Activated CD4-positive, alpha-beta memory T cell treated with anti-CD3 and anti-CD28 coated beads, Interleukin-2, amount 10 ng/mL, durations not matched to agents 7 days and 5 days (primary cell): ENCODE data around the gene MYRIP. TPM values are rescaled to one million over a fixed set of nuclear protein-coding genes. Genes with fewer than 3 reads are reported as not detected.
A peak's percentile ranks its signal among the peaks of the same experiment; 100 is the strongest.
"Not testable (repeated sequence)": the region's sequence is repeated elsewhere in the genome, so short reads cannot be mapped to it uniquely, and the experiment has no call there.

ENCODE experiments used
- CTCF ChIA-PET: fragments of 350-600 bp; sonication (Branson Sonifier 250); formaldehyde crosslinking; loops from one replicate; lab custom pipeline; 2021; ENCODE audit warnings: antibody characterized with exemption, inconsistent platforms; lab: Charles Lee
- POLR2A ChIA-PET: fragments of 350-600 bp; sonication (Branson Sonifier 250); formaldehyde crosslinking; loops from one replicate; lab custom pipeline; 2021; ENCODE audit warnings: antibody characterized with exemption; lab: Charles Lee
- DNase-seq: peaks from one replicate; pipeline ENCODE4 v3.0.0-alpha.2; 2020
- H3K27ac Mint-ChIP-seq: one replicate; pipeline ENCODE4 v1.8.0; 2021; ENCODE audit warnings: mild to moderate bottlenecking, mixed read lengths
- H3K27me3 Mint-ChIP-seq: one replicate; pipeline ENCODE4 v1.8.0; 2021; ENCODE audit warnings: mixed read lengths
- H3K36me3 Mint-ChIP-seq: one replicate; pipeline ENCODE4 v1.8.0; 2021; ENCODE audit warnings: low read depth, mixed read lengths
- H3K4me1 Mint-ChIP-seq: one replicate; pipeline ENCODE4 v1.8.0; 2021; ENCODE audit warnings: mixed read lengths
- H3K4me3 Mint-ChIP-seq: one replicate; pipeline ENCODE4 v1.8.0; 2021; ENCODE audit warnings: mild to moderate bottlenecking, mixed read lengths
- H3K9me3 Mint-ChIP-seq: one replicate; pipeline ENCODE4 v1.8.0; 2021; ENCODE audit warnings: mixed read lengths
- total RNA-seq, 2 experiments: library from RNA; stranded (reverse); gene quantifications; one replicate each; pipeline ENCODE4 v1.2.3, GENCODE V29; 2021

The MYRIP gene
- not detected for total RNA-seq

- peaks cover 8% of the 10 kb centered on the region for H3K36me3 Mint-ChIP-seq
- peaks cover 12% of the 10 kb centered on the region for H3K4me1 Mint-ChIP-seq
- peaks cover 48% of the 10 kb centered on the region for H3K27me3 Mint-ChIP-seq
- H3K9me3 Mint-ChIP-seq = no peaks in the 10 kb centered on the region
- ChIA-PET POLR2A (no interaction called here), CTCF (no interaction called here)
- H3K4me3 Mint-ChIP-seq = peak within 1 kb of the TSS; percentile 52
- DNase-seq = no peak
- no peak within 1 kb of the TSS for H3K27ac Mint-ChIP-seq
Measured at GRCh38 chr3:39809181-39809994, at the start of gene MYRIP. Gene MYRIP, plus strand, starts transcription at chr3:39809609. Its CDS starts 91,208 bp downstream, at chr3:39900817.

DNA sequence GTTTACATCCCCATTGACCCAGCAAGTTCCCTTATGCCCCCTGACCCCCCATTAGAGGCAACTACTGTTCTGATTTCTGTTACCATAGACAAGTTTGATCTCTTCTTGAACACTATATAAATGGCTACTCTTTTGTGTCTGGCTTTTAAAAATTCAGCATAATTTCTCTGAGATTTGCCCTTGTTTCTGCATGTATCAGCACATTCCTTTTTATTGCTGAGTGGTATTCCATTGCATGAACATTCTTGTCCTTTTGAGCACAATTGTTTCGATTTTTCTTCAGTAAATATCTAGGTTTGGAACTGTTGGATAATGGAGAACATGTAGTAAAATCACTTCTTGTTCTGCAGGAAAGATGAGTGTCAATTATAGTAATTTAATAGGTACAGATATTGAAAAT, 49.1 kb upstream of the MYRIP start:
- Mint-ChIP-seq H3K4me1 (no peaks in the 10 kb centered on the region), H3K36me3 (no peaks in the 10 kb centered on the region), H3K27ac (no peak overlapping the region), H3K27me3 (no peaks in the 10 kb centered on the region), H3K9me3 (no peaks in the 10 kb centered on the region), H3K4me3 (no peak overlapping the region)
- no peak for DNase-seq
- ChIA-PET POLR2A (no interaction called here), CTCF (no interaction called here)

DNA sequence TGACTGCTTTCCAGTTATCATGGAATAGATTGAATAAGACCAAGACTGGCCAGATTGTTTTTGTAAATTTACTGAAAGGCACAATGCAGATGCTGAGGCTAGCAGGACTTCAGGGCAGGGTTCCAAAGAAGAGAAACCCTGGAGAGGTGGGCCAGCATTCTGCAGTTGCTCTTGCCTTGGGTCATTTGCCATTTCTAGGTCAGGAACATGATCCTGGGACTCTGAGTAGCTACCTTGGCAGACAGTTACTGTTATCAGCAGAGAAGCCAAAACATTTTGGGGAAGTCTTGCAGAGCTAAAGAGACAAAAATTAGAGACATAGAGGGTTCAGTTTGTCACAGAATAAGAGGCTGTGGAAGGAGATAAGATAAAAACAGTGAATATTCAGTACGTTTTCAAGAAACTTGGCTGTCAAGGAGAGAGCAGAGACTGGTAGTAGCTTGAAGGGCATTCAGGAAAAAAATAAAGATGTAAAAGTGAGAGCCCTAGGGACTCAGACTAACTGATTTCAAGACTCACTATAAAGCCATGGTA, 46.8 kb upstream of the MYRIP start:
- Mint-ChIP-seq H3K27me3 (no peaks in the 10 kb centered on the region), H3K4me1 (no peaks in the 10 kb centered on the region), H3K9me3 (no peaks in the 10 kb centered on the region), H3K27ac (no peak overlapping the region), H3K4me3 (no peak overlapping the region), H3K36me3 (no peaks in the 10 kb centered on the region)
- ChIA-PET POLR2A (no interaction called here), CTCF (no interaction called here)
- DNase-seq = no peak

- H3K36me3 Mint-ChIP-seq = no peaks in the 10 kb centered on the region
- no peak overlapping the region for H3K27ac Mint-ChIP-seq
- H3K9me3 Mint-ChIP-seq = no peaks in the 10 kb centered on the region
- no peaks in the 10 kb centered on the region for H3K4me1 Mint-ChIP-seq
- CTCF ChIA-PET = no interaction called here
- POLR2A ChIA-PET = no interaction called here
- no peak for DNase-seq
- H3K4me3 Mint-ChIP-seq = no peak overlapping the region
- H3K27me3 Mint-ChIP-seq = no peaks in the 10 kb centered on the region
Measured at GRCh38 chr3:39763390-39763789, 46.0 kb upstream of the MYRIP start.

- ChIA-PET POLR2A (no interaction called here), CTCF (no interaction called here)
Measured at GRCh38 chr3:39765575-39765974, 43.8 kb upstream of the MYRIP start.

GRCh38 chr3:39766433-39766832, 43.0 kb upstream of the MYRIP start:
- no peak overlapping the region for H3K4me3 Mint-ChIP-seq
- no peaks in the 10 kb centered on the region for H3K9me3 Mint-ChIP-seq
- H3K36me3 Mint-ChIP-seq = no peaks in the 10 kb centered on the region
- H3K27me3 Mint-ChIP-seq = no peaks in the 10 kb centered on the region
- ChIA-PET CTCF (no interaction called here), POLR2A (no interaction called here)
- H3K4me1 Mint-ChIP-seq = no peaks in the 10 kb centered on the region
- DNase-seq = no peak
- no peak overlapping the region for H3K27ac Mint-ChIP-seq

More at GRCh38 chr3:39765575-39765974, 43.8 kb upstream of the MYRIP start:
- H3K27me3 Mint-ChIP-seq = no peaks in the 10 kb centered on the region
- H3K4me1 Mint-ChIP-seq = no peaks in the 10 kb centered on the region
- H3K36me3 Mint-ChIP-seq = no peaks in the 10 kb centered on the region
- H3K4me3 Mint-ChIP-seq = no peak overlapping the region
- H3K27ac Mint-ChIP-seq = no peak overlapping the region
- DNase-seq = no peak
- H3K9me3 Mint-ChIP-seq = no peaks in the 10 kb centered on the region

- H3K27ac Mint-ChIP-seq, DNase-seq, POLR2A ChIA-PET, CTCF ChIA-PET, H3K4me3 Mint-ChIP-seq, H3K36me3 Mint-ChIP-seq, H3K27me3 Mint-ChIP-seq, H3K9me3 Mint-ChIP-seq, H3K4me1 Mint-ChIP-seq: not testable (repeated sequence)
Measured at GRCh38 chr3:39766909-39767308, 42.5 kb upstream of the MYRIP start.

- H3K4me1 Mint-ChIP-seq, H3K4me3 Mint-ChIP-seq, H3K36me3 Mint-ChIP-seq, POLR2A ChIA-PET, DNase-seq, H3K27ac Mint-ChIP-seq, H3K9me3 Mint-ChIP-seq, H3K27me3 Mint-ChIP-seq, CTCF ChIA-PET: not testable (repeated sequence)
Measured at GRCh38 chr3:39778168-39778567, 31.2 kb upstream of the MYRIP start.

- ChIA-PET POLR2A (no interaction called here), CTCF (no interaction called here)
- H3K36me3 Mint-ChIP-seq = no peaks in the 10 kb centered on the region
- H3K9me3 Mint-ChIP-seq = peaks cover 4% of the 10 kb centered on the region
- no peak overlapping the region for H3K27ac Mint-ChIP-seq
- no peaks in the 10 kb centered on the region for H3K4me1 Mint-ChIP-seq
- DNase-seq = no peak
- H3K27me3 Mint-ChIP-seq = peaks cover 3% of the 10 kb centered on the region
- no peak overlapping the region for H3K4me3 Mint-ChIP-seq
Measured at GRCh38 chr3:39779511-39780230, 29.7 kb upstream of the MYRIP start.

GRCh38 chr3:39780352-39780751, 29.1 kb upstream of the MYRIP start:
- Mint-ChIP-seq H3K4me1 (no peaks in the 10 kb centered on the region), H3K27ac (no peak overlapping the region), H3K36me3 (no peaks in the 10 kb centered on the region), H3K4me3 (no peak overlapping the region), H3K9me3 (peaks cover 4% of the 10 kb centered on the region), H3K27me3 (peaks cover 3% of the 10 kb centered on the region)
- CTCF ChIA-PET = no interaction called here
- POLR2A ChIA-PET = no interaction called here
- DNase-seq = no peak

GRCh38 chr3:39781025-39781424, 28.4 kb upstream of the MYRIP start:
- H3K4me1 Mint-ChIP-seq = no peaks in the 10 kb centered on the region
- CTCF ChIA-PET = no interaction called here
- no peak overlapping the region for H3K4me3 Mint-ChIP-seq
- DNase-seq = no peak
- POLR2A ChIA-PET = no interaction called here
- H3K27ac Mint-ChIP-seq = no peak overlapping the region
- peaks cover 3% of the 10 kb centered on the region for H3K27me3 Mint-ChIP-seq
- no peaks in the 10 kb centered on the region for H3K36me3 Mint-ChIP-seq
- peaks cover 4% of the 10 kb centered on the region for H3K9me3 Mint-ChIP-seq

- Mint-ChIP-seq H3K27ac (no peak overlapping the region), H3K4me1 (no peaks in the 10 kb centered on the region), H3K27me3 (peaks cover 3% of the 10 kb centered on the region), H3K4me3 (no peak overlapping the region), H3K9me3 (peaks cover 4% of the 10 kb centered on the region), H3K36me3 (no peaks in the 10 kb centered on the region)
- ChIA-PET CTCF (no interaction called here), POLR2A (no interaction called here)
- no peak for DNase-seq
Measured at GRCh38 chr3:39781632-39782031, 27.8 kb upstream of the MYRIP start.

GRCh38 chr3:39783680-39784079, 25.7 kb upstream of the MYRIP start:
- no peak for DNase-seq
- H3K4me1 Mint-ChIP-seq = no peaks in the 10 kb centered on the region
- CTCF ChIA-PET = no interaction called here

More at GRCh38 chr3:39783680-39784079, 25.7 kb upstream of the MYRIP start:
- H3K27ac Mint-ChIP-seq = no peak overlapping the region
- no peak overlapping the region for H3K4me3 Mint-ChIP-seq
- H3K27me3 Mint-ChIP-seq = peaks cover 3% of the 10 kb centered on the region
- POLR2A ChIA-PET = no interaction called here
- H3K9me3 Mint-ChIP-seq = no peaks in the 10 kb centered on the region
- no peaks in the 10 kb centered on the region for H3K36me3 Mint-ChIP-seq
